HEK293 (cell line): ENCODE data around the gene ANKRD39.
A peak's percentile ranks its signal among the peaks of the same experiment; 100 is the strongest.

Experiments used
- CTCF ChIA-PET: fragments of 350-600 bp; formaldehyde crosslinking; extraction: SDS; loops from one replicate; lab custom pipeline; 2021; ENCODE audit warnings: antibody characterized with exemption; lab: Yijun Ruan, JAX
- POLR2A ChIA-PET: fragments of 300-600 bp; formaldehyde crosslinking; extraction: SDS; loops from one replicate; lab custom pipeline; 2020; ENCODE audit warnings: antibody characterized with exemption, inconsistent platforms; lab: Yijun Ruan, JAX
- H3K27ac ChIP-seq: fragments of 200-500 bp; sonication (Bioruptor generic); 2 replicates; pipeline ENCODE4 v1.5.1; 2014; ENCODE audit warnings: low read depth, low read length, control low read depth, inconsistent platforms; ENCODE audit errors: extremely low read depth
- H3K36me3 ChIP-seq, 2 experiments: fragments of 200-500 bp in 1 of 2; sonication (Bioruptor generic) in 1 of 2; 1 replicate in 1 of 2; 2 replicates in 1 of 2; pipeline ENCODE4 v1.5.1; 2014 to 2017; ENCODE audit warnings: inconsistent platforms in 2 of 2, low read length in 2 of 2; ENCODE audit not compliant: control insufficient read depth in 2 of 2, insufficient read depth in 1 of 2
- H3K4me1 ChIP-seq: fragments of 200-500 bp; sonication (Bioruptor generic); 2 replicates; pipeline ENCODE4 v1.5.1; 2014; ENCODE audit warnings: mild to moderate bottlenecking, low read length, inconsistent platforms; ENCODE audit not compliant: control insufficient read depth, insufficient read depth
- H3K4me3 ChIP-seq: 2 replicates; pipeline ENCODE4 v1.5.1; 2011; ENCODE audit warnings: low read depth, mild to moderate bottlenecking, control low read depth, low read length, moderate library complexity
- H3K9me3 ChIP-seq: fragments of 200-500 bp; sonication (Bioruptor generic); 2 replicates; pipeline ENCODE4 v1.5.1; 2014; ENCODE audit warnings: low read depth, low read length, inconsistent platforms; ENCODE audit not compliant: control insufficient read depth, insufficient read depth
- BCL11B ChIP-seq: fragments of 450-650 bp; formaldehyde crosslinking; IDR thresholded peaks from 2 replicates; pipeline ENCODE4 v1.5.1; 2016; ENCODE audit warnings: low read depth, missing biosample characterization, missing genetic modification characterization
- GLI2 ChIP-seq: fragments of 450-650 bp; formaldehyde crosslinking; IDR thresholded peaks from 2 replicates; pipeline ENCODE4; 2017; ENCODE audit warnings: missing biosample characterization, missing genetic modification characterization, low read depth, borderline replicate concordance
- SCRT2 ChIP-seq: fragments of 450-650 bp; formaldehyde crosslinking; IDR thresholded peaks from 2 replicates; pipeline ENCODE4 v1.5.1; 2016; ENCODE audit warnings: missing biosample characterization, missing genetic modification characterization
- ZNF121 ChIP-seq: fragments of 450-650 bp; formaldehyde crosslinking; IDR thresholded peaks from 2 replicates; pipeline ENCODE4 v1.5.1; 2016; ENCODE audit warnings: missing biosample characterization, missing genetic modification characterization
- ZNF138 ChIP-seq: fragments of 450-650 bp; formaldehyde crosslinking; IDR thresholded peaks from 2 replicates; pipeline ENCODE4 v1.5.1; 2016; ENCODE audit warnings: missing biosample characterization, missing genetic modification characterization, borderline replicate concordance
- ZNF155 ChIP-seq: fragments of 450-650 bp; formaldehyde crosslinking; IDR thresholded peaks from 2 replicates; pipeline ENCODE4 v1.5.1; 2016; ENCODE audit warnings: missing biosample characterization, missing genetic modification characterization
- ZNF175 ChIP-seq: fragments of 450-650 bp; formaldehyde crosslinking; IDR thresholded peaks from 2 replicates; pipeline ENCODE4 v1.5.1; 2016; ENCODE audit warnings: missing biosample characterization, missing genetic modification characterization
- ZNF274 ChIP-seq, 2 experiments: fragments of 200-500 bp in 1 of 2; fragments of 450-650 bp in 1 of 2; sonication (Bioruptor generic) in 1 of 2; formaldehyde crosslinking in 1 of 2; IDR thresholded peaks; 2 replicates each; pipeline versions ENCODE4 v1.5.1 to v1.6.1; 2014 to 2016; ENCODE audit warnings: borderline replicate concordance in 1 of 2, inconsistent platforms in 1 of 2, low read length in 1 of 2, missing biosample characterization in 1 of 2, missing genetic modification characterization in 1 of 2
- ZNF350 ChIP-seq: fragments of 450-650 bp; formaldehyde crosslinking; IDR thresholded peaks from 2 replicates; pipeline ENCODE4 v1.5.0; 2017; ENCODE audit warnings: missing biosample characterization, mild to moderate bottlenecking, missing genetic modification characterization
- ZNF555 ChIP-seq: fragments of 450-650 bp; formaldehyde crosslinking; conservative IDR thresholded peaks from 2 replicates; pipeline ENCODE4 v1.5.1; 2017; ENCODE audit warnings: missing biosample characterization, mild to moderate bottlenecking, missing genetic modification characterization, inconsistent platforms
- ZNF610 ChIP-seq: fragments of 450-650 bp; formaldehyde crosslinking; IDR thresholded peaks from 2 replicates; pipeline ENCODE4 v1.5.1; 2016; ENCODE audit warnings: missing biosample characterization, missing genetic modification characterization, borderline replicate concordance
- ZNF629 ChIP-seq: fragments of 450-650 bp; formaldehyde crosslinking; IDR thresholded peaks from 2 replicates; pipeline ENCODE4 v1.5.1; 2017; ENCODE audit warnings: missing biosample characterization, missing genetic modification characterization
- ZNF792 ChIP-seq: fragments of 450-650 bp; formaldehyde crosslinking; IDR thresholded peaks from 2 replicates; pipeline ENCODE4 v1.5.1; 2016; ENCODE audit warnings: missing biosample characterization, missing genetic modification characterization
- TF ChIP-seq, protein P1 (sequence below): fragments of 450-650 bp; formaldehyde crosslinking; IDR thresholded peaks from 2 replicates; pipeline ENCODE4 v1.5.1; 2016; ENCODE audit warnings: missing biosample characterization, missing genetic modification characterization, borderline replicate concordance
- TF ChIP-seq, protein P2 (sequence below): fragments of 450-650 bp; formaldehyde crosslinking; IDR thresholded peaks from 2 replicates; pipeline ENCODE4 v1.5.1; 2017; ENCODE audit warnings: missing biosample characterization, missing genetic modification characterization

ANKRD39 gene

GRCh38 chr2:96852667-96853066, 5.1 kb downstream of the ANKRD39 start:
- CTCF ChIA-PET, result interaction anchor here (0.6 to 2.2 kb wide), 3 partner anchors 16 to 99 kb away, joined by 3 to 9 read pairs (median 3); no protein-coding TSS in a partner anchor
- Histone ChIP-seq H3K27ac (no peak overlapping the region), H3K36me3 (peaks cover 28 to 53% of the 10 kb centered on the region in 2 experiments), H3K4me1 (no peaks in the 10 kb centered on the region), H3K9me3 (no peaks in the 10 kb centered on the region), H3K4me3 (no peak overlapping the region)
- POLR2A ChIA-PET, result interaction anchor here (0.5 to 0.7 kb wide), 2 partner anchors 159 to 1540 kb away, joined by 3 to 4 read pairs; no protein-coding TSS in a partner anchor
- TF ChIP-seq ZNF121 (tag by site-specific recombination) (peak; percentile 56; the same call in 1 of the 2 replicates), ZNF792 (tag by site-specific recombination) (no peak)
- TF ChIP-seq, protein P1, sequence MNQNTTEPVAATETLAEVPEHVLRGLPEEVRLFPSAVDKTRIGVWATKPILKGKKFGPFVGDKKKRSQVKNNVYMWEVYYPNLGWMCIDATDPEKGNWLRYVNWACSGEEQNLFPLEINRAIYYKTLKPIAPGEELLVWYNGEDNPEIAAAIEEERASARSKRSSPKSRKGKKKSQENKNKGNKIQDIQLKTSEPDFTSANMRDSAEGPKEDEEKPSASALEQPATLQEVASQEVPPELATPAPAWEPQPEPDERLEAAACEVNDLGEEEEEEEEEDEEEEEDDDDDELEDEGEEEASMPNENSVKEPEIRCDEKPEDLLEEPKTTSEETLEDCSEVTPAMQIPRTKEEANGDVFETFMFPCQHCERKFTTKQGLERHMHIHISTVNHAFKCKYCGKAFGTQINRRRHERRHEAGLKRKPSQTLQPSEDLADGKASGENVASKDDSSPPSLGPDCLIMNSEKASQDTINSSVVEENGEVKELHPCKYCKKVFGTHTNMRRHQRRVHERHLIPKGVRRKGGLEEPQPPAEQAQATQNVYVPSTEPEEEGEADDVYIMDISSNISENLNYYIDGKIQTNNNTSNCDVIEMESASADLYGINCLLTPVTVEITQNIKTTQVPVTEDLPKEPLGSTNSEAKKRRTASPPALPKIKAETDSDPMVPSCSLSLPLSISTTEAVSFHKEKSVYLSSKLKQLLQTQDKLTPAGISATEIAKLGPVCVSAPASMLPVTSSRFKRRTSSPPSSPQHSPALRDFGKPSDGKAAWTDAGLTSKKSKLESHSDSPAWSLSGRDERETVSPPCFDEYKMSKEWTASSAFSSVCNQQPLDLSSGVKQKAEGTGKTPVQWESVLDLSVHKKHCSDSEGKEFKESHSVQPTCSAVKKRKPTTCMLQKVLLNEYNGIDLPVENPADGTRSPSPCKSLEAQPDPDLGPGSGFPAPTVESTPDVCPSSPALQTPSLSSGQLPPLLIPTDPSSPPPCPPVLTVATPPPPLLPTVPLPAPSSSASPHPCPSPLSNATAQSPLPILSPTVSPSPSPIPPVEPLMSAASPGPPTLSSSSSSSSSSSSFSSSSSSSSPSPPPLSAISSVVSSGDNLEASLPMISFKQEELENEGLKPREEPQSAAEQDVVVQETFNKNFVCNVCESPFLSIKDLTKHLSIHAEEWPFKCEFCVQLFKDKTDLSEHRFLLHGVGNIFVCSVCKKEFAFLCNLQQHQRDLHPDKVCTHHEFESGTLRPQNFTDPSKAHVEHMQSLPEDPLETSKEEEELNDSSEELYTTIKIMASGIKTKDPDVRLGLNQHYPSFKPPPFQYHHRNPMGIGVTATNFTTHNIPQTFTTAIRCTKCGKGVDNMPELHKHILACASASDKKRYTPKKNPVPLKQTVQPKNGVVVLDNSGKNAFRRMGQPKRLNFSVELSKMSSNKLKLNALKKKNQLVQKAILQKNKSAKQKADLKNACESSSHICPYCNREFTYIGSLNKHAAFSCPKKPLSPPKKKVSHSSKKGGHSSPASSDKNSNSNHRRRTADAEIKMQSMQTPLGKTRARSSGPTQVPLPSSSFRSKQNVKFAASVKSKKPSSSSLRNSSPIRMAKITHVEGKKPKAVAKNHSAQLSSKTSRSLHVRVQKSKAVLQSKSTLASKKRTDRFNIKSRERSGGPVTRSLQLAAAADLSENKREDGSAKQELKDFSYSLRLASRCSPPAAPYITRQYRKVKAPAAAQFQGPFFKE (tag by site-specific recombination), result no peak
- TF ChIP-seq, protein P2, sequence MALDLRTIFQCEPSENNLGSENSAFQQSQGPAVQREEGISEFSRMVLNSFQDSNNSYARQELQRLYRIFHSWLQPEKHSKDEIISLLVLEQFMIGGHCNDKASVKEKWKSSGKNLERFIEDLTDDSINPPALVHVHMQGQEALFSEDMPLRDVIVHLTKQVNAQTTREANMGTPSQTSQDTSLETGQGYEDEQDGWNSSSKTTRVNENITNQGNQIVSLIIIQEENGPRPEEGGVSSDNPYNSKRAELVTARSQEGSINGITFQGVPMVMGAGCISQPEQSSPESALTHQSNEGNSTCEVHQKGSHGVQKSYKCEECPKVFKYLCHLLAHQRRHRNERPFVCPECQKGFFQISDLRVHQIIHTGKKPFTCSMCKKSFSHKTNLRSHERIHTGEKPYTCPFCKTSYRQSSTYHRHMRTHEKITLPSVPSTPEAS (tag by site-specific recombination), result no peak

GRCh38 chr2:96848264-96848663, 9.6 kb downstream of the ANKRD39 start:
- H3K4me3 ChIP-seq, result no peak overlapping the region
- TF ChIP-seq ZNF155 (no peak), SCRT2 (tag by site-specific recombination) (peak; percentile 39; the same call in 1 of the 2 replicates)
- CTCF ChIA-PET, result interaction anchor here (0.8 kb wide), 1 partner anchor 10 kb away, joined by 6 read pairs; the partner anchor contains the start of gene ANKRD39
- POLR2A ChIA-PET, result interaction anchor here (1.4 kb wide), 1 partner anchor 20 kb away, joined by 3 read pairs; no protein-coding TSS in a partner anchor
- peaks cover 33 to 54% of the 10 kb centered on the region in 2 experiments for H3K36me3 ChIP-seq
- no peaks in the 10 kb centered on the region for H3K4me1 ChIP-seq
- no peaks in the 10 kb centered on the region for H3K9me3 ChIP-seq
- no peak overlapping the region for H3K27ac ChIP-seq

DNA sequence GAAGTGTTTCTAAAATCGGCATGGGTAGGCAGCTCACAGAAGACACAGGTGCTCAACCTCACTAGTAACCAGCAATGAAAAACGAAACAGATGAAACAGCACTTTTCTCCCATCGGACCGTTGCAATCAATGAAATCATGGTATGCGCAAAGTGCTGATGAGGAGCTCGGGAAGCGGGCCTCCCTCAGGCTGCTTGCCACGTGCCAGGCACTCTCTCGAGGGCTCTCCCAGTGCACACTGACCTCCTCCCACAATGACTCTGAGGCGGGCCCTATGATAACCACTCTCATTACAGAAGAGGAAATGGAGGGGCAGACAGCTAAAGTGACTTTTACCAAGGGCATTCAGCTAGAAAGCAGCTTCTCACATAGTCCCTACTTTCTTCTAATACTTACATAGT, 10.2 kb downstream of the ANKRD39 start:
- Histone ChIP-seq H3K27ac (no peak overlapping the region), H3K36me3 (peaks cover 30 to 48% of the 10 kb centered on the region in 2 experiments), H3K4me3 (no peak overlapping the region), H3K4me1 (no peaks in the 10 kb centered on the region), H3K9me3 (no peaks in the 10 kb centered on the region)
- CTCF ChIA-PET, result interaction anchor here (0.7 to 0.8 kb wide), 2 partner anchors 10 to 253 kb away, joined by 3 to 4 read pairs; partner anchors contain the start of gene ANKRD39
- POLR2A ChIA-PET, result interaction anchor here (0.6 to 1.4 kb wide), 3 partner anchors 12 to 123 kb away, joined by 3 read pairs; no protein-coding TSS in a partner anchor
- TF ChIP-seq GLI2 (tag by site-specific recombination) (no peak), ZNF555 (tag by site-specific recombination) (no peak), ZNF175 (tag by site-specific recombination) (no peak), ZNF629 (tag by site-specific recombination) (no peak), ZNF610 (no peak), BCL11B (no peak), ZNF274 (IDR thresholded peaks at IDR 0.05; ENCODE audit: low read length) (no peak), ZNF274 (tag by site-specific recombination; IDR thresholded peaks at IDR 0.05; ENCODE audit: borderline replicate concordance) (no peak), ZNF350 (tag by site-specific recombination) (no peak), ZNF138 (no peak)
- TF ChIP-seq, protein P1 (tag by site-specific recombination), result no peak
